ENCODE measurements around the gene ZAR1. TPM values are rescaled to one million over a fixed set of nuclear protein-coding genes. Genes with fewer than 3 reads are reported as not detected.

Gene ZAR1
- total and polyA plus RNA-seq, 2 experiments from 2014 or later, result not detected

DNA sequence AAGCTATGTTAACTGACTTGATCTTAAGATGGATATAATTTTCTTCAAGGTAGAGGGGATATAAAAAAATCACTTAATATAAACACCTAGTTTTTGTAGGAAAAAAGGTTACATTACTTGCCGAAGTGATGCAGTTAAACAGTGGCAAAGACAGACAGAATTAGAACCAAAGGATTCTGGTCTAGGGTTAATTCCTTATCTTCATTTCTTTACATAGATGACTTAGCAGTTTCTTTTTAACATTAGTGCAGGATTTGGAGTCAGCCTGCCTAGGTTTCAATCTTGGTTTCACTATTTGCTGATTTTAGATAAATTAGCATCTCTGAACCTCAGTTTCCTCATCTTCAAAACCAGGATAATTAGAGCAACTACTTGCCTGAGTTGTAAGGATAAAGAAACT is 14.3 kb downstream of the ZAR1 start:
- 92 to 100% methylated on average over 1 of the region's 1 CpG for WGBS, 2 experiments (ENCODE audit: low coverage in 1 of 2, low lambda C conversion rate in 2 of 2, missing lambda C conversion rate in 2 of 2)
- H2AFZ ChIP-seq, result no peak overlapping the region
- no peak overlapping the region for H3K4me3 ChIP-seq
- H3K27ac ChIP-seq, result no peak overlapping the region
- no peak for DNase-seq
- no peaks in the 10 kb centered on the region for H3K9me3 ChIP-seq (ENCODE audit: low read depth)
- H3K36me3 ChIP-seq (ENCODE audit: low read depth), result peaks cover 34% of the 10 kb centered on the region
- no peaks in the 10 kb centered on the region for H4K20me1 ChIP-seq (ENCODE audit: insufficient read depth)
- H3K27me3 ChIP-seq (replicated peaks; ENCODE audit: insufficient read depth), result no peaks in the 10 kb centered on the region
- H3K79me2 ChIP-seq (ENCODE audit: insufficient read depth), result no peaks in the 10 kb centered on the region
- H3F3A ChIP-seq (ENCODE audit: insufficient read depth), result no peaks in the 10 kb centered on the region
- TF ChIP-seq EZH2 (IDR thresholded peaks at IDR 0.05; ENCODE audit: insufficient read depth, poor library complexity, severe bottlenecking) (no peak), EZH2phosphoT487 (IDR thresholded peaks at IDR 0.05; ENCODE audit: insufficient read depth, low read depth) (no peak)
- no peak overlapping the region for H3K4me2 ChIP-seq (ENCODE audit: unreplicated experiment)
- H3K9me2 ChIP-seq (ENCODE audit: insufficient read depth), result no peaks in the 10 kb centered on the region
- H3K9ac ChIP-seq, result no peak overlapping the region
- no peaks in the 10 kb centered on the region for H3K4me1 ChIP-seq (ENCODE audit: insufficient read depth)
- in situ Hi-C loops (cut with MboI), result loop anchor here (25.0 kb wide), 1 partner anchor 108 kb away; no protein-coding TSS in a partner anchor

DNA sequence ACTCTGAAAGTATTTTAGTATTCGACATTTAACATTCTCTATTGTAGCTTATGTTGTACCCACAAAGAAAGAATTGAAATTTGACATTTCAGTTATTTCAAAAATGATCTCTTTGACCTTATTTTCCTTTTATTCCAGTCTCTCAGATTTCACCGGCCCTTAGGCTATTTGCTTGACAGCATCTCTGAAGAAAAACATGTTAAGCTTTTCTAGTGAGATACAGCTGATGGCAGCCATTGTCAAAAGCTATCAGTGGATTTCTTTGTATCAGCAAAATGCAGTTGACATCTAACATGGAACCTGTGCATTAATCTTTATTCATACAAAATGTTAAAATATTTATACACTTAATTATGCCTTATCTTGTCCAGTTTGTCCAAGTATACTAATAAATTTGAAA is 16.7 kb downstream of the ZAR1 start:
- Histone ChIP-seq H3K79me2 (ENCODE audit: insufficient read depth) (no peaks in the 10 kb centered on the region), H3K4me3 (no peak overlapping the region), H3K27ac (no peak overlapping the region), H3F3A (ENCODE audit: insufficient read depth) (no peaks in the 10 kb centered on the region), H3K9ac (no peak overlapping the region), H3K36me3 (ENCODE audit: low read depth) (peaks cover 44% of the 10 kb centered on the region), H3K27me3 (replicated peaks; ENCODE audit: insufficient read depth) (no peaks in the 10 kb centered on the region), H3K4me1 (ENCODE audit: insufficient read depth) (no peaks in the 10 kb centered on the region), H4K20me1 (ENCODE audit: insufficient read depth) (no peaks in the 10 kb centered on the region), H2AFZ (no peak overlapping the region), H3K9me3 (ENCODE audit: low read depth) (no peaks in the 10 kb centered on the region), H3K4me2 (ENCODE audit: unreplicated experiment) (no peak overlapping the region), H3K9me2 (ENCODE audit: insufficient read depth) (no peaks in the 10 kb centered on the region)
- 96 to 99% methylated on average over 2 of the region's 2 CpGs for WGBS, 2 experiments (ENCODE audit: low coverage in 1 of 2, low lambda C conversion rate in 2 of 2, missing lambda C conversion rate in 2 of 2)
- DNase-seq, result no peak
- in situ Hi-C loops (cut with MboI), result loop anchor here (25.0 kb wide), 1 partner anchor 106 kb away; no protein-coding TSS in a partner anchor
- TF ChIP-seq EZH2phosphoT487 (IDR thresholded peaks at IDR 0.05; ENCODE audit: insufficient read depth, low read depth) (no peak), EZH2 (IDR thresholded peaks at IDR 0.05; ENCODE audit: insufficient read depth, poor library complexity, severe bottlenecking) (no peak)

DNA sequence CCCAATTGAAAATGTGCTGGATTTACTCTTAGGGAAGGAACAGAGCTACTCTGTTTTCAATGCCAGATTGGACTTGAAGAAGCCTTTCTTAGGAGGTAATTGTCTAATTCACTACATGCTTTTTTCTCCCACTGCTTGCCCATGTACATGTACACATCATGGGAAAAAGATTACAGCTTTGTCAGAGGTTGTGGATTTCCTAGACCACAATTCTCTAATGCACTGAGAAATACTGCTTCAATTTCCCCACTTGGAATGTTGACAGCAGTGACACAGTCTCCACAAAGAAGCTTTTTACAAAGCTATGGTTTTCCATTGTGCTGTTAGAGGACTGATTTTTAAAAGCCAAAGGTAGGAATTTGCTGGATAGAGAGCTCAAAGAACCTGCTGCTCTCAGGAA is 19.5 kb downstream of the ZAR1 start:
- no peak overlapping the region for H3K4me2 ChIP-seq (ENCODE audit: unreplicated experiment)
- no peaks in the 10 kb centered on the region for H3K9me3 ChIP-seq (ENCODE audit: low read depth)
- peaks cover 57% of the 10 kb centered on the region for H3K36me3 ChIP-seq (ENCODE audit: low read depth)
- no peaks in the 10 kb centered on the region for H3K79me2 ChIP-seq (ENCODE audit: insufficient read depth)
- in situ Hi-C loops (cut with MboI), result loop anchor here (25.0 kb wide), 1 partner anchor 103 kb away; no protein-coding TSS in a partner anchor
- H2AFZ ChIP-seq, result no peak overlapping the region
- no peaks in the 10 kb centered on the region for H3K27me3 ChIP-seq (replicated peaks; ENCODE audit: insufficient read depth)
- peak; percentile 13 for DNase-seq
- H4K20me1 ChIP-seq (ENCODE audit: insufficient read depth), result no peaks in the 10 kb centered on the region
- no peaks in the 10 kb centered on the region for H3F3A ChIP-seq (ENCODE audit: insufficient read depth)
- TF ChIP-seq EZH2phosphoT487 (IDR thresholded peaks at IDR 0.05; ENCODE audit: insufficient read depth, low read depth) (no peak), EZH2 (IDR thresholded peaks at IDR 0.05; ENCODE audit: insufficient read depth, poor library complexity, severe bottlenecking) (no peak)
- H3K4me1 ChIP-seq (ENCODE audit: insufficient read depth), result no peaks in the 10 kb centered on the region
- H3K27ac ChIP-seq, result no peak overlapping the region
- H3K4me3 ChIP-seq, result no peak overlapping the region
- no peaks in the 10 kb centered on the region for H3K9me2 ChIP-seq (ENCODE audit: insufficient read depth)
- no peak overlapping the region for H3K9ac ChIP-seq

DNA sequence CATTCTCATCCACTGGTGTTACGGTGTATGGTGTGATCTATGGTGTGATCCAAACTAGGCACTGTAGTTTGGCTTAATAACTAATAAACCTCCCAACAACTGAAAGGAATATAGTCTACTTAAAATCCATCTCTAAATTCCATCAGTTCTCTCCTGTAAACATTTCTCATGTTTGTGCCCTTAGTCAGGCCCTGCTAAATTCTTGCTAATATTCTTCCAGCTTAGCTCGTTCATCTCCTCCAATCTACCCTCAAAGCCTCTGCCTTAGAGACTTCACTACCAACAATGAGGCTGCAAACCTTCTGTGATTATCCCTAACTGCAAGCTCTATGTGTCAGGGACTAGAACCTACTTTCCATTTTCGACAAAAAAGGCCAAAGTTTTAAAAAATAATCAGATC is 28.1 kb downstream of the ZAR1 start:
- Histone ChIP-seq H3K9me2 (ENCODE audit: insufficient read depth) (no peaks in the 10 kb centered on the region), H3K79me2 (ENCODE audit: insufficient read depth) (no peaks in the 10 kb centered on the region), H3K9ac (no peak overlapping the region), H3K4me2 (ENCODE audit: unreplicated experiment) (no peak overlapping the region), H4K20me1 (ENCODE audit: insufficient read depth) (no peaks in the 10 kb centered on the region), H3K4me1 (ENCODE audit: insufficient read depth) (no peaks in the 10 kb centered on the region), H3K9me3 (ENCODE audit: low read depth) (no peaks in the 10 kb centered on the region), H3K4me3 (no peak overlapping the region), H3F3A (ENCODE audit: insufficient read depth) (no peaks in the 10 kb centered on the region), H3K36me3 (ENCODE audit: low read depth) (peaks cover 45% of the 10 kb centered on the region), H2AFZ (no peak overlapping the region), H3K27ac (no peak overlapping the region), H3K27me3 (replicated peaks; ENCODE audit: insufficient read depth) (no peaks in the 10 kb centered on the region)
- in situ Hi-C loops (cut with MboI), result loop anchor here (25.0 kb wide), 1 partner anchor 94 kb away; no protein-coding TSS in a partner anchor
- no peak for DNase-seq
- no peak for TF ChIP-seq EZH2 (IDR thresholded peaks at IDR 0.05; ENCODE audit: insufficient read depth, poor library complexity, severe bottlenecking)
- no peak for TF ChIP-seq EZH2phosphoT487 (IDR thresholded peaks at IDR 0.05; ENCODE audit: insufficient read depth, low read depth)
- WGBS, 2 experiments (ENCODE audit: low coverage in 1 of 2, low lambda C conversion rate in 2 of 2, missing lambda C conversion rate in 2 of 2), result 81 to 88% methylated on average over 3 of the region's 3 CpGs

DNA sequence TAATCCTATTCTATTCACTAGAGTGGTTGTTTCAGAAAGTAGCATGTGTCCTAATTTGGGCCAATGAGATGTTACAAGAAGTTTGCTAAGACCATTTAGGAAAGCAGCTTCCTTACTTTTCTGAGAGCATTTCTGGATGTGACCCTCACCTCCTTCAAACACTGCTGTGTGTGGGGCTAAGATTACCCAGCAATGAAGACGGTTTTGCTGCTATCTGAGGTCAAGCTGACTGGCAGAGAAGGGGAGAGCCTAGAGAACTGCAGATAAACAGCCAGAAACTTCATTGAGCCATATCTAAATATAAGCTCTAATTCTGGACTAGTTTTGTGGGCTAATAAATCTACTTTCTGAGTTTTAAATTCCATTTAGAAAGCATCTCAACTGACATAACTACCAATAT is 36.4 kb downstream of the ZAR1 start:
- no peak for DNase-seq
- H3K27me3 ChIP-seq (replicated peaks; ENCODE audit: insufficient read depth), result no peaks in the 10 kb centered on the region
- peaks cover 52% of the 10 kb centered on the region for H3K36me3 ChIP-seq (ENCODE audit: low read depth)
- H3K4me3 ChIP-seq, result no peak overlapping the region
- H3F3A ChIP-seq (ENCODE audit: insufficient read depth), result no peaks in the 10 kb centered on the region
- no peak overlapping the region for H3K27ac ChIP-seq
- H2AFZ ChIP-seq, result no peak overlapping the region
- no peaks in the 10 kb centered on the region for H3K9me2 ChIP-seq (ENCODE audit: insufficient read depth)
- H3K4me1 ChIP-seq (ENCODE audit: insufficient read depth), result no peaks in the 10 kb centered on the region
- in situ Hi-C loops (cut with MboI), result loop anchor here (25.0 kb wide), 1 partner anchor 214 kb away; no protein-coding TSS in a partner anchor
- H3K9me3 ChIP-seq (ENCODE audit: low read depth), result no peaks in the 10 kb centered on the region
- no peaks in the 10 kb centered on the region for H4K20me1 ChIP-seq (ENCODE audit: insufficient read depth)
- H3K9ac ChIP-seq, result no peak overlapping the region
- no peak overlapping the region for H3K4me2 ChIP-seq (ENCODE audit: unreplicated experiment)
- 40 to 43% methylated on average over 1 of the region's 1 CpG for WGBS, 2 experiments (ENCODE audit: low coverage in 1 of 2, low lambda C conversion rate in 2 of 2, missing lambda C conversion rate in 2 of 2)
- TF ChIP-seq EZH2 (IDR thresholded peaks at IDR 0.05; ENCODE audit: insufficient read depth, poor library complexity, severe bottlenecking) (no peak), EZH2phosphoT487 (IDR thresholded peaks at IDR 0.05; ENCODE audit: insufficient read depth, low read depth) (no peak)
- no peaks in the 10 kb centered on the region for H3K79me2 ChIP-seq (ENCODE audit: insufficient read depth)
